Measurements from ENCODE around the gene PTPRO.
A peak's percentile ranks its signal among the peaks of the same experiment; 100 is the strongest.

Gene PTPRO

GRCh38 chr12:15525441-15525840 is 203.1 kb downstream of the PTPRO start:
- no peak overlapping the region for H3K4me3 ChIP-seq (ENCODE audit: low read depth, low read length)
- DNase-seq (ENCODE audit: low read depth): no peak
- no peak for TF ChIP-seq CTCF (IDR thresholded peaks at IDR 0.05; ENCODE audit: insufficient read depth, low read depth, low read length, missing control alignments)

GRCh38 chr12:15526033-15526432 is 203.7 kb downstream of the PTPRO start:
- peak; percentile 84 for DNase-seq (ENCODE audit: low read depth)
- TF ChIP-seq CTCF (IDR thresholded peaks at IDR 0.05; ENCODE audit: insufficient read depth, low read depth, low read length, missing control alignments): peak; percentile 22
- no peak overlapping the region for H3K4me3 ChIP-seq (ENCODE audit: low read depth, low read length)

GRCh38 chr12:15527201-15528080 is 205.1 kb downstream of the PTPRO start:
- no peak overlapping the region for H3K4me3 ChIP-seq (ENCODE audit: low read depth, low read length)
- no peak for DNase-seq (ENCODE audit: low read depth)
- peak; percentile 16 for TF ChIP-seq CTCF (IDR thresholded peaks at IDR 0.05; ENCODE audit: insufficient read depth, low read depth, low read length, missing control alignments)

- no peak for DNase-seq (ENCODE audit: low read depth)
- no peak overlapping the region for H3K4me3 ChIP-seq (ENCODE audit: low read depth, low read length)
- TF ChIP-seq CTCF (IDR thresholded peaks at IDR 0.05; ENCODE audit: insufficient read depth, low read depth, low read length, missing control alignments): no peak
These were observed 206.4 kb downstream of the PTPRO start for GRCh38 chr12:15528666-15529065.

GRCh38 chr12:15530361-15530760 is 208.1 kb downstream of the PTPRO start:
- DNase-seq (ENCODE audit: low read depth): no peak
- TF ChIP-seq CTCF (IDR thresholded peaks at IDR 0.05; ENCODE audit: insufficient read depth, low read depth, low read length, missing control alignments): no peak
- no peak overlapping the region for H3K4me3 ChIP-seq (ENCODE audit: low read depth, low read length)

GRCh38 chr12:15532364-15532977 is 210.2 kb downstream of the PTPRO start:
- DNase-seq (ENCODE audit: low read depth): peak; percentile 66
- no peak overlapping the region for H3K4me3 ChIP-seq (ENCODE audit: low read depth, low read length)
- peak; percentile 63 for TF ChIP-seq CTCF (IDR thresholded peaks at IDR 0.05; ENCODE audit: insufficient read depth, low read depth, low read length, missing control alignments)
